ENCODE measurements around the gene ASPSCR1.
A peak's percentile ranks its signal among the peaks of the same experiment; 100 is the strongest.
"Not testable (repeated sequence)": the region's sequence is repeated elsewhere in the genome, so short reads cannot be mapped to it uniquely, and the experiment has no call there.

ASPSCR1 gene

DNA sequence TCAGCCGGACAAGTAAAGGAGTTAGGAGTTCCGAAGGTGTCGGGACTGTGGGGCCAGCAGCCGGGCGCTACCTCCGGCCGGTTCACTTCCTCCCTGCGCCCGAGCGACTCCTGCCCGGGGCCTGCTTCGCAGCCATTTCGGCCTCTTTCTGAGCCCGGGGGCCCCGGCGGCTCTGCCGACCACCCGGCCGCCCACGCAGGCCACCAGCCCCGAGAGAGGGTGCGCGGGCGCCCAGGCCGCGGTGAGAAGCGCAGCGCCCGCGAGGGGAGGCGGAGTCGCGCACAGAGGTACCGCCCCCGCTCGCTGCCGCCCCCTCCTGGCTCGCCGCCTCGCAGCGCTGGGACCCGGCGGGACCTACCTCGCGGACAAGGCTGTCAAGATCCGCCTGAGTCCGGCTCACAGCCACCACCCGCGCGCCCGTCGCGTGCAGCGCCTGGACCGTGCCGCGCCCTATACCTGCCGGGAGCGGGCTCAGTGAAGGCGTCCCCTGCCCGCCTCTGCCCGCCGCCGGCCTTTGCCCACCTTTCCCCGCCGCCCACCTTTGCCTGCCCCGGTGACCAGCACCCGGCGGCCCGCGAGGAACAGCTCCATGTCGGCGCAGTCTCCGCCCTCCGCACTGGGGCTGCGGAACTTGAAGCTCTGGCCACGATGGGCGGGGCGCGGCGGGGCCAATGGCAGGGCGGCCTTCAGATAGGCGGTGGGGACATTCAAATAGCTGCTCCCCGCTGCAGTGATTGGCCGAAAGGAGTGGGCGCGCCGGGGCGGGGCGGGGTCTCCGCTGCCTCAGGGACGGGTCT, 59.9 kb downstream of the ASPSCR1 start, which contains the start of gene DCXR:
TSS of gene DCXR (minus strand) at position 606 of the 797 bp plus-strand sequence. CDS start at position 591, 15 bp downstream.
- ATAC-seq (ENCODE audit: low read depth): peak; percentile 92
- peak; percentile 99 for DNase-seq (ENCODE audit: low spot score)
- Histone ChIP-seq H3K9me3 (ENCODE audit: severe bottlenecking) (no peaks in the 10 kb centered on the region), H3K36me3 (ENCODE audit: low read depth) (peaks cover 18% of the 10 kb centered on the region), H3K27ac (ENCODE audit: poor library complexity, severe bottlenecking) (peak within 1 kb of the TSS; percentile 35), H3K4me3 (ENCODE audit: severe bottlenecking) (peak within 1 kb of the TSS; percentile 65), H3K4me1 (ENCODE audit: insufficient read depth, poor library complexity, severe bottlenecking) (no peaks in the 10 kb centered on the region), H3K27me3 (ENCODE audit: insufficient read depth, poor library complexity, severe bottlenecking) (no peaks in the 10 kb centered on the region)
- TF ChIP-seq, protein P1, sequence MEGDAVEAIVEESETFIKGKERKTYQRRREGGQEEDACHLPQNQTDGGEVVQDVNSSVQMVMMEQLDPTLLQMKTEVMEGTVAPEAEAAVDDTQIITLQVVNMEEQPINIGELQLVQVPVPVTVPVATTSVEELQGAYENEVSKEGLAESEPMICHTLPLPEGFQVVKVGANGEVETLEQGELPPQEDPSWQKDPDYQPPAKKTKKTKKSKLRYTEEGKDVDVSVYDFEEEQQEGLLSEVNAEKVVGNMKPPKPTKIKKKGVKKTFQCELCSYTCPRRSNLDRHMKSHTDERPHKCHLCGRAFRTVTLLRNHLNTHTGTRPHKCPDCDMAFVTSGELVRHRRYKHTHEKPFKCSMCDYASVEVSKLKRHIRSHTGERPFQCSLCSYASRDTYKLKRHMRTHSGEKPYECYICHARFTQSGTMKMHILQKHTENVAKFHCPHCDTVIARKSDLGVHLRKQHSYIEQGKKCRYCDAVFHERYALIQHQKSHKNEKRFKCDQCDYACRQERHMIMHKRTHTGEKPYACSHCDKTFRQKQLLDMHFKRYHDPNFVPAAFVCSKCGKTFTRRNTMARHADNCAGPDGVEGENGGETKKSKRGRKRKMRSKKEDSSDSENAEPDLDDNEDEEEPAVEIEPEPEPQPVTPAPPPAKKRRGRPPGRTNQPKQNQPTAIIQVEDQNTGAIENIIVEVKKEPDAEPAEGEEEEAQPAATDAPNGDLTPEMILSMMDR (IDR thresholded peaks at IDR 0.05; ENCODE audit: poor library complexity, severe bottlenecking): peak; percentile 96

DNA sequence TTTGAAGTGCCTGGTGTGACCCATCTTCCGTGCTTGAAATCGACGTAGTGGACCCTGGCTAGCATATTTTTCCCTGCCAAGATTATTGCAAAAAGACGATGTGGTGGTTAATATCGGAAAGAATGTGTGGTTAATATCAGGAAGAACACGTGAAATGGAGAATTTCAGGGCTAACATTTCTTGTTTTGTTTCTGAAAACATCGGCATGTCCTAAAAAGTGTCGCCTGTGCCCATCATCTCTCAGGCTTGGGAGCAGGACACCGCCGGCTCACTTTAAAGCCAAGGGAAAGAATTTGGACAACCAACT, 60.4 kb downstream of the ASPSCR1 start:
- Histone ChIP-seq H3K27me3 (ENCODE audit: insufficient read depth, poor library complexity, severe bottlenecking) (no peaks in the 10 kb centered on the region), H3K27ac (ENCODE audit: poor library complexity, severe bottlenecking) (peak overlapping the region; percentile 35), H3K9me3 (ENCODE audit: severe bottlenecking) (no peaks in the 10 kb centered on the region), H3K4me1 (ENCODE audit: insufficient read depth, poor library complexity, severe bottlenecking) (no peaks in the 10 kb centered on the region), H3K36me3 (ENCODE audit: low read depth) (peaks cover 18% of the 10 kb centered on the region), H3K4me3 (ENCODE audit: severe bottlenecking) (peak overlapping the region; percentile 65)
- TF ChIP-seq, protein P1 (IDR thresholded peaks at IDR 0.05; ENCODE audit: poor library complexity, severe bottlenecking): no peak
- DNase-seq (ENCODE audit: low spot score) (no peak), ATAC-seq (ENCODE audit: low read depth) (no peak)

DNA sequence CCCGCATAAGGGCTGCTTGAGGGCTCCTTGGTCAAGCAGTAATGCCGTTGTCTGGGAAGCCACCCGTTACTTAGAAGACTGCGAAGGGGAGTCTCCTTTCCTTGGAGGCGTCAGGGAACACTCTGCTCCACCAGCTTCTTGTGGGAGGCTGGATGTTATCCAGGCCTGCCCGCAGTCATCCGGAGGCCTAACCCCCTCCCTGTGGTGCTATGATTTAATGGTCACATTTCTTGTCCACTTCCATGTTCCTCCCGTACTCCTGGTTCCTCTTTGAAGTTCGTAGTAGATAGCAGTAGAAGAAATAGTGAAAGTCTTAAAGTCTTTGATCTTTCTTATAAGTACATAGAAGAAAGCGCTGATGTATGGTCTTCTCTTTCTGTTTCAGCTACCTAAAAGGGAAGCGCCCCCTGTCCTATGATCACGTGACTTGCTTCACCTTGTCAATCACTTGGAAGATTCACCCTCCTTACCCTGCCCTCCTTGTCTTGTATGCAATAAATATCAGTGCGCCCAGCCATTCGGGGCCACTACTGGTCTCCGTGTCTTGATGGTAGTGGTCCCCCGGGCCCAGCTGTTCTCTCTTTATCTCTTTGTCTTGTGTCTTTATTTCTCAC, 61.5 kb downstream of the ASPSCR1 start:
- not testable (repeated sequence) for H3K9me3 ChIP-seq (ENCODE audit: severe bottlenecking); H3K27ac ChIP-seq (ENCODE audit: poor library complexity, severe bottlenecking); H3K4me3 ChIP-seq (ENCODE audit: severe bottlenecking); DNase-seq (ENCODE audit: low spot score); H3K27me3 ChIP-seq (ENCODE audit: insufficient read depth, poor library complexity, severe bottlenecking); H3K4me1 ChIP-seq (ENCODE audit: insufficient read depth, poor library complexity, severe bottlenecking); ATAC-seq (ENCODE audit: low read depth)
- peaks cover 18% of the 10 kb centered on the region for H3K36me3 ChIP-seq (ENCODE audit: low read depth)

DNA sequence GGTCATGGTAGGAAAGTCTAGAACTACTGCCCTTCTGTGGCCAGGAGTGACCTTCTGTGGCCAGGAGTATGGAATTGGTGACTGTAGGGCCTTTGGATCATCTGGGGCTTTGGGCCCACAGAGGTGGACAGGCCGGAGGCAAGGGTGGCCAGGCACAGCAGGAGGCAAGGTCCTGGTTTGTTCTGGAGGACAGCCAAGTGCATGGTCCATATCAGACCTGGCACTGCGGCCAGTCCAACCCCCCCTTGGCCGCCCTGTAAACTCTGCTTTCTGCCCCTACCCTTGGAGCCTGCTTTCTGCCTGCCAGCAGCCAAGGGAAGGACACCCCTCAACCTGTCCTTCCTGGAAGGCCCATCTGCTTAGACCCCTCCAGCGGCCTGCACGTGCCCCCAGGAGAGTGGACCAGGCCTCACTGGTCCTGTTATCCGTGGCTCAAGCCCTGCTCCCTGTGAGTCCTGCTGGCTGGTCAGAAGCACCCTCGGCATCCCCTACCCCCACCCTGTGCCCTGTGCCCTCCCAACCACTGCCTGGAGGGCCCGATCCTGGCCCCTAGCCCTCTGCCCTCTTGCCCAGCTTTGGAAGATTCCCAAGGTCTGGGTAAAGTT, 62.4 kb downstream of the ASPSCR1 start:
- Histone ChIP-seq H3K9me3 (ENCODE audit: severe bottlenecking) (no peaks in the 10 kb centered on the region), H3K4me3 (ENCODE audit: severe bottlenecking) (no peak overlapping the region), H3K27ac (ENCODE audit: poor library complexity, severe bottlenecking) (no peak overlapping the region), H3K27me3 (ENCODE audit: insufficient read depth, poor library complexity, severe bottlenecking) (no peaks in the 10 kb centered on the region), H3K4me1 (ENCODE audit: insufficient read depth, poor library complexity, severe bottlenecking) (no peaks in the 10 kb centered on the region), H3K36me3 (ENCODE audit: low read depth) (peaks cover 18% of the 10 kb centered on the region)
- TF ChIP-seq, protein P1 (IDR thresholded peaks at IDR 0.05; ENCODE audit: poor library complexity, severe bottlenecking): no peak
- ATAC-seq (ENCODE audit: low read depth) (no peak), DNase-seq (ENCODE audit: low spot score) (no peak)

DNA sequence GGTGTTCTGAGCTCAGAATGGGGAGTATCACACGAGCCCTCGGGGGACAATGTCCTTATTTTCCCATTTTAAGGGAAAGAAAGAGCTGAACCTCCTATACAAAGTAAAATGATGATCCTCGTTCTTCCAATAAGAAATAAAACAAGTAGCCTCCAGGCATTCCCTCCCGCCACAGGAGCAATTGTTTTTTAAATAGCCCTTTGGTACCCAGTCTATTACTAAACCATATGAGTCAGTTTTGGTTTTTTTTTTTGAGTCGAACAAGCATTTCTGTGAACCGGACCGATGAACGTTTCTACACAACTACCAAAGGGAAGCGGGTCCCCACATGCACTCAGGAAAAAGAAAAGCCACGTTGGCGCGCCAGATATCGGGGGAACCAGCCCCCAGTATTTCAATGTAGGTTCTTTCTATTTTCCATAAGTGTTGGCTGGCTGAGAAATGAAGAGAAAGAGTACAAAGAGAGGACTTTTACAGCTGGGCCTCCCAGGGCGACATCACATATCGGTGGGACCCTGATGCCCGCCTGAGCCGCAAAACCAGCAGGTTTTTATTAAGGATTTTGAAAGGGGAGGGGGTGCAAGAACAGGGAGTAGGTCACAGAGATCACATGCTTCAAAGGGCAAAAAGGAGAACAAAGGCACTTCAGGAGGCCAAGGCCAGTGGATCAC, 63.9 kb downstream of the ASPSCR1 start:
- Histone ChIP-seq H3K4me1 (ENCODE audit: insufficient read depth, poor library complexity, severe bottlenecking) (no peaks in the 10 kb centered on the region), H3K36me3 (ENCODE audit: low read depth) (peaks cover 4% of the 10 kb centered on the region), H3K9me3 (ENCODE audit: severe bottlenecking) (no peaks in the 10 kb centered on the region), H3K4me3 (ENCODE audit: severe bottlenecking) (no peak overlapping the region), H3K27me3 (ENCODE audit: insufficient read depth, poor library complexity, severe bottlenecking) (no peaks in the 10 kb centered on the region), H3K27ac (ENCODE audit: poor library complexity, severe bottlenecking) (no peak overlapping the region)
- DNase-seq (ENCODE audit: low spot score) (no peak), ATAC-seq (ENCODE audit: low read depth) (no peak)
- TF ChIP-seq, protein P1 (IDR thresholded peaks at IDR 0.05; ENCODE audit: poor library complexity, severe bottlenecking): no peak
